ENCODE measurements around the gene HFM1.
"Not testable (repeated sequence)": the region's sequence is repeated elsewhere in the genome, so short reads cannot be mapped to it uniquely, and the experiment has no call there.

The HFM1 gene

GRCh38 chr1:91404151-91405012 lies at the start of gene HFM1:
TSS of gene HFM1 (minus strand) at chr1:91404837. CDS start at chr1:91401082, 3,755 bp downstream.
- peak; percentile 87 for DNase-seq

GRCh38 chr1:91454136-91454535 lies 49.5 kb upstream of the HFM1 start:
- DNase-seq, result no peak

DNA sequence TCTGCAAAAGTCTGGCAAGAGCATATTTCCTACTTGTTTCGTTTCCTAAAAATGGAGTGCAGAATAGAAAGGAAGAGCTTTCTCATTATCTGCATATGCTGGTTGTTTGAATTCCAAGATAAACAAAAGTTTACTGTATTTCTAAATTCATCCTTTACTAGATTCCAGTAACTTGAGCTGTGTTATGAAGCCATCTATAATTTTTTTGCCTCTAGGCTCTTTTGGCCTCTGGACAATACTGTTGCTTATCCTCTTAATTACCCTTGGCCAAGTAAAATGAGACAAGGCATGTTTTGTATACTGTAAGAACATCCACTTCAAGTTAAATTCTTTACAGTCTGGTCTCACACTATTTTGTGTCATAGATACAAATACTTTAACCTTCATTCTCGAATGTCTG lies 45.6 kb upstream of the HFM1 start:
- DNase-seq, result no peak

GRCh38 chr1:91447782-91448181 lies 43.1 kb upstream of the HFM1 start:
- not testable (repeated sequence) for DNase-seq

GRCh38 chr1:91441980-91442379 lies 37.3 kb upstream of the HFM1 start:
- DNase-seq, result not testable (repeated sequence)

DNA sequence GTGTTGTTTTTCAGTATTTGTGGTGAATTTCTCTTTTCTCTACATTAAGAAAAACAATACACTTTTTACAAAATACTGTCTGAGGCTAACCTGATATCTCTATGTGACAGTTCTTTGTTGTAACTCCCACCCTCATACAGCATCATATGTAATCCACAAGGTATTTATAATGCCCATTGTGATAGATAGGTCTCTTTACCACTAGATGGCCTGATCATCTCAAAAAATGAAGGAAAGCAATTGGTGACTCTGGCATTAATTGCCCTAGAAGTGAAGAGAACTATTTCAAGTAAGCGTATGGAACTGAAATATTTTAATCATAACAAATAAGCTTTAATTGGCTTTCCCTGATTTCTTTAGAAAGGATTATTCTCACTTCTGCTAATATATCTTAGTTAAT lies 36.2 kb upstream of the HFM1 start:
- DNase-seq, result no peak

DNA sequence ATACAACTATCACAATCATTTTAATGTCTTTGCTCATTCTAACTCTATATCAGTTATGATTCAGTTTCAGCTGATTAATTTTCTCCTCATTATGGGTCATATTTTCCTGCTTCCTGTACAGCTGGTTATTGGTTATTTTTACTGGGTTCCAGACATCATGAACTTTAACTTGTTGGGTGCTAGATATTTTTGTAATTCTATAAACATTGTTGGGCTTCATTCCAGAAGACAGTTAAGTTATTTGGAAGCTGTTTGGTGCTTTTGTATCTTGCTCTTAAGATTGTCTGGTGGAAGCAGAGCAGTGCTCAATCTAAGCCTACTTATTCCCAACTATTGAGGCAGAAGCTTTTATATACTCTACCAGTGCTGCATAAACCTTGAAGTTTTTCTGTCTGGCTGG lies 34.4 kb upstream of the HFM1 start:
- DNase-seq, result no peak

- no peak for DNase-seq
Observed at GRCh38 chr1:91428182-91428798, 23.7 kb upstream of the HFM1 start.

DNA sequence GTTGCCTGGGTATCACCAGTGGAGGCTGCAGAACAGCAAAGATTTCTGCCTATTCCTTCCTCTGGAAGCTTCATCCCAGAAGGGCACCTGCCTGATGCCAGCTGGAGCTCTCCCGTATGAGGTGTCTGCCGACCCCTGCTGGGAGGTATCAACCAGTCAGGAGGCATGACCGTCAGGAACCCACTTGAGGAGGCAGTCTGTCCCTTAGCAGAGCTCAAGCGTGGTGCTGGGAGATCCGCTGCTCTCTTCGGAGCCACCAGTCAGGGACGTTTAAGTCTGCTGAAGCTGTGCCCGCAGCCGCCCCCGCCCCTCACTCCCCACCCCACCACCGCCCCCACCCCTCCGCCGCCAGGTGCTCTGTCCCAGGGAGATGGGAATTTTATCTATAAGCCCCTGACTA lies 23.1 kb upstream of the HFM1 start:
- no peak for DNase-seq

- DNase-seq, result not testable (repeated sequence)
Observed at GRCh38 chr1:91422523-91422922, 17.9 kb upstream of the HFM1 start.

DNA sequence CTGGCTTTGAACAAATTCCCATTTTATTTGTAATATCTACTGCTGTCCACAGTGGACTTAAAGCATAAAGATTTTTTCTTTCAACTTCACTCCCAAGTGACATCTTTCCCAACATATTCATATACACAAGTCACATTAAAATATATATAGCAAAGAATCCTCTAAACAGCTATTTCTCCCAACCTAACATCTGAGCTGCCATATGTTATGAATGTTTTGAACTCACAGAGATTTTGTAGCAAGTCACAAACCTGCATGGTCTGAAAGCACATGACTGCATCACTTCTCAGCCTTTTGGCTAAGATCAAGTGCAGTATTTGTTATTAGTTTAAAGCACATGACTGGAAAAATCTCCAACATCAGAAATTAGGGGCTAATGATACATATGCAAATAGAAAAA lies 7.7 kb upstream of the HFM1 start:
- DNase-seq, result no peak

GRCh38 chr1:91406773-91407389 lies 2.2 kb upstream of the HFM1 start:
- DNase-seq, result no peak

GRCh38 chr1:91402023-91402422 lies 2.6 kb downstream of the HFM1 start:
- DNase-seq, result no peak

DNA sequence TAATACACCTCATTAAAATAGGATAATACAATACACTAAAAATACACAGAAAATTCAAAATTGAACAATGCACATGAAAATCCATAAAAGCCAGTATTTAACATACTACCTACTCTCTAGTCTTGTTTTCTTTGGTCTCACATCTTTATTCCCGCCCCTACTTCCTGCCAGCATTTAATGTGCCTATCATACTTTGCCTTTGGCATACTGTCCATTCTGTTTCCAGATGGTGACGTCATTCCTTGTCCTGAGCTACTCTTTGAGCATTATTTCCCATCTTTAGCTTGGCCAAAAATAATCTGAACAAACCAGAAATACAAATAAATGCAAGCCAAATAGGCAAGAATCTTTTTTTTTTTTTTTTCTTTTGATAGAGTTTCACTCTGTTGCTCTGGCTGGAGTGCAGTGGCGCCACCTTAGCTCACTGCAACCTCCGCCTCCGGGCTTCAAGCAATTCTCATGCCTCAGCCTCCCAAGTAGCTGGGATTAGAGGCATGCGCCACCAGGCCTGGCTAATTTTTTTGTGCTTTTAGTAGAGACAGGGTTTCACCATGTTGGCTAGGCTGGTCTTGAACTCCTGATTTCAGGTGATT lies 4.4 kb downstream of the HFM1 start:
- no peak for DNase-seq

GRCh38 chr1:91398291-91398690 lies 6.3 kb downstream of the HFM1 start:
- no peak for DNase-seq

DNA sequence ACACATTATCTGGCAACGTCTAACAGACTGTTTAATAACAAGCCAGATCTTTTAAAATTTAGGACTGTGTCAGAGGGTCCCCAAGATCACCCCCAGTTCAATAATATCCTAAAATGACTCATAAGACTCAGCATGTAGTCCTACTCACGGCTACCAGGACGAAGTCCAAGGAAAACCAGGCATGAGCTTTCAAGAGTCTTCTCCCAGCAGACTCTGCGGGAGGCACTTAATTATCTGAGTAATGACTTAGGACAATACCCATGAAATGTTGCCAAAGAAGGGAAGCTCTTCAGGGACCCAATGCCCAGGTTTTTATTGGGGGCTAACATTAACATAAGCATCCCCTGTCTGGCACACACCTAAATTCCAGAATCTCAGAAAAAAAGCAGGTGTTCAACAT lies 7.0 kb downstream of the HFM1 start:
- DNase-seq, result no peak

DNA sequence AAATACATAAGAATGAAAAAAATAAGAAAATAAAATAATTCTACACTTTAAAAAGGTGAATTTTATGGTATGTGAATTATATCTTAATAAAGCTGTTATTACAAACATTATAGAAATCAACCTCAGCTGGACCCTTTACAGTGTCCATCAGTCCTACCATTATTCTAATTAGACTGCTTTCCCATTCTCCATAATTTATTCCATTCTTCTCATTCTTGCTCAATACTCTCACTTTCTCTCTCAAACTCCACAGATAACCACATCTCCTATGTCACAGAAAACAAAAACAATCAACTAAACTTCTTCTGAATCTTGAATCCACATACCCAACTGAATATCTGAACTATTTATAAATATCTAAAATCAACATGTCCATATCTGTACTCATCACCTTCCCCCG lies 11.6 kb downstream of the HFM1 start:
- no peak for DNase-seq

DNA sequence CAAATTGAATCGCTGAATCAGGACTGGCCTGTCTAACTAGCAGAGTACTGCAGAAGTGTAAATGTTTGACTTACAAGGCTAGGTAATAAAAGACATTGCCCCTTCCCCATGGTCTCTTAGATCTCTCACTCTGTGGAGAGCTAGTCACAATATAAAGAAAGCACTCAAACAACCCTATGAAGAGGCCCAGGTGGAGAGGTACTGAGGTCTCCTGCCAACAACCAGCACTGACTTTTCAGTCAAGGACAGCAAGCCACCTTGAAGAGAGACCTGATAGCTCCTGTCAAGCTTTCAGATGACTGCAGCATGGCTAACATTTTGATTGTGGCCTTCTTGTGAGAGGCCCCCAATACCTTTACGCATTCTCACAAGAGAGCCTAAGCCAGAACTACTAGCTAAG lies 18.5 kb downstream of the HFM1 start:
- no peak for DNase-seq

GRCh38 chr1:91383456-91383855 lies 21.2 kb downstream of the HFM1 start:
- DNase-seq, result no peak

DNA sequence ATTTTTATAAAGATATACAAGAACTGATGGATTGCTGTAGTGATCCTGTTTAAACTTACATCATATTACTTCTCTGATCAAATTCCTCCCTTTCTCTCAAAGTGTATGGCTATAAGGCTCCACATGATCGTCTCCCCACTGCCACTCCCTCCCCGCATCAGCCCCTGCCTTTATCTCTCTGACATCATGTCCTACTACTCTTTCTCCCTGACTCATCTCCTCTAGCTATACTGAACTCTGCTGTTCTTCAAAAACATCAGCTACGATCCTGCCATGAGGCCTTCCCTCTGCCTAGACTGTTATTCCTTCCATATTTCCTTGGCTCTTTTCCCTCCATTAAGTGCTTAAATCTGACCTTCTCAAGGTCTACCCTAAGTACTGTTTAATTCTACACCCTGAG lies 22.8 kb downstream of the HFM1 start:
- no peak for DNase-seq

GRCh38 chr1:91374086-91374485 lies 30.6 kb downstream of the HFM1 start:
- no peak for DNase-seq

GRCh38 chr1:91372230-91372629 lies 32.4 kb downstream of the HFM1 start:
- DNase-seq, result not testable (repeated sequence)

DNA sequence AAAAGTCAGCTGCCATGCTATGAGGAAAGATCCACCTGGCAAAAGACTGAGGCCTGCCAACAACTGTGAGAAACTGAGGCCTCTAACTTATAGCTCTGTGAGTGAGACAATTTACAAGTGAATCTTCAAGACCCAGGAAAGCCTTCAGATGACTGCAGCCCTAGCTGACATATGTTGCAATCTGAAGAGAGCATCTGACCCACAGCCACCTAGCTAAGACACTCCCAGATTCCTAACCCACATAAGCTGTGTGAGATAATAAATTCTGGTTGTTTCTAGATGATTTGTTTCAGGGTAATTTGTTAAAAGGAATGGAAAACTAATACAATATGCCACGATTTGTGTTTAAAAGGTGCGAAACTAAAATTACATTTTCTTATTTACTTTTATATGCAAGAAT lies 55.1 kb downstream of the HFM1 start:
- DNase-seq, result no peak

GRCh38 chr1:91346824-91347223 lies 57.8 kb downstream of the HFM1 start:
- DNase-seq, result no peak
